ENCODE measurements around the gene KCNJ4.

DNA sequence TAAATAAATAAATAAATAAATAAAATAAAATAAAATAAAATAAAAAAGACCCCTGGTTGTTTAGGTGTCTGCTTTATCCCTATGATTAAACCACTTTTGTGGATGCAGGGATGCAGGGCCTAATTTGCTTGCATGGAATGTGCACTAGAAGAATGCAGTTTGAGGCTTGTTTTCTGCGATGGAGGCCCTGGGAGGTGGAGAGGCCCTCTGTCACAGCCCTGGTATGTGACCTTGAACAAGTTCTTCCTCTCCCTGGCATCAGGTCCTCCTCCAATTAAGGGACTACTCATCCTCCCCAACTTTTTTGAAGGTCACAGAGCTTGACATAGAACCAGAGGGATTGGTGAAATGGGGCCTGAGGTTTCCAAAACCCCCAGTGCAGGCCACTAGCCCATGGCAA is 22.7 kb downstream of the KCNJ4 start:
- TF ChIP-seq, protein P1, sequence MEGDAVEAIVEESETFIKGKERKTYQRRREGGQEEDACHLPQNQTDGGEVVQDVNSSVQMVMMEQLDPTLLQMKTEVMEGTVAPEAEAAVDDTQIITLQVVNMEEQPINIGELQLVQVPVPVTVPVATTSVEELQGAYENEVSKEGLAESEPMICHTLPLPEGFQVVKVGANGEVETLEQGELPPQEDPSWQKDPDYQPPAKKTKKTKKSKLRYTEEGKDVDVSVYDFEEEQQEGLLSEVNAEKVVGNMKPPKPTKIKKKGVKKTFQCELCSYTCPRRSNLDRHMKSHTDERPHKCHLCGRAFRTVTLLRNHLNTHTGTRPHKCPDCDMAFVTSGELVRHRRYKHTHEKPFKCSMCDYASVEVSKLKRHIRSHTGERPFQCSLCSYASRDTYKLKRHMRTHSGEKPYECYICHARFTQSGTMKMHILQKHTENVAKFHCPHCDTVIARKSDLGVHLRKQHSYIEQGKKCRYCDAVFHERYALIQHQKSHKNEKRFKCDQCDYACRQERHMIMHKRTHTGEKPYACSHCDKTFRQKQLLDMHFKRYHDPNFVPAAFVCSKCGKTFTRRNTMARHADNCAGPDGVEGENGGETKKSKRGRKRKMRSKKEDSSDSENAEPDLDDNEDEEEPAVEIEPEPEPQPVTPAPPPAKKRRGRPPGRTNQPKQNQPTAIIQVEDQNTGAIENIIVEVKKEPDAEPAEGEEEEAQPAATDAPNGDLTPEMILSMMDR (IDR thresholded peaks at IDR 0.05) = no peak
- TF ChIP-seq EZH2 (IDR thresholded peaks at IDR 0.05) (no peak), EZH2phosphoT487 (IDR thresholded peaks at IDR 0.05) (no peak)

All from neural progenitor cell (in vitro differentiated cells).